Measurements from ENCODE around the gene PTGR1.

GRCh38 chr9:111633389-111633736 is 33.9 kb upstream of the PTGR1 start:
- no peak for TF ChIP-seq EZH2 (IDR thresholded peaks at IDR 0.05; ENCODE audit: insufficient read depth, poor library complexity, severe bottlenecking)
- TF ChIP-seq EZH2phosphoT487 (IDR thresholded peaks at IDR 0.05; ENCODE audit: insufficient read depth, low read depth) = no peak
